Psoas muscle (tissue), 8 donors: ENCODE results near the gene FPR3. TPM values are rescaled to one million over a fixed set of nuclear protein-coding genes. Genes with fewer than 3 reads are reported as not detected.

Experiments
- ATAC-seq, 4 donors: fragments of 200-7000 bp; cut with Tn5 transposase; one replicate each; pipeline ENCODE4 v1.9.1; 2020; ENCODE audit warnings: moderate library complexity in 3 of 4, mild to moderate bottlenecking in 2 of 4
- DNase-seq, 2 donors: peaks; one replicate each; pipeline ENCODE4 v3.0.0-alpha.2; 2020
- H3K27ac ChIP-seq: fragments of 200-600 bp; one replicate; pipeline ENCODE4 v1.8.0; 2022
- H3K27me3 ChIP-seq, 3 donors: fragments of 200-600 bp in 1 of 3; one replicate each; pipeline versions ENCODE4 v1.6.1 to v1.8.0; 2013 to 2022; ENCODE audit warnings: low read length in 2 of 3, mild to moderate bottlenecking in 2 of 3, moderate library complexity in 1 of 3; ENCODE audit not compliant: insufficient read depth in 3 of 3
- H3K36me3 ChIP-seq, 2 donors: fragments of 200-600 bp in 1 of 2; one replicate each; pipeline versions ENCODE4 v1.6.1 to v1.8.0; 2013 to 2022; ENCODE audit warnings: low read depth in 1 of 2, mild to moderate bottlenecking in 1 of 2, moderate library complexity in 1 of 2; ENCODE audit not compliant: insufficient read depth in 1 of 2
- H3K4me1 ChIP-seq: fragments of 200-600 bp; one replicate; pipeline ENCODE4 v1.8.0; 2022
- H3K4me3 ChIP-seq: fragments of 200-600 bp; one replicate; pipeline ENCODE4 v1.8.0; 2022; ENCODE audit warnings: mild to moderate bottlenecking
- H3K9me3 ChIP-seq: fragments of 200-600 bp; one replicate; pipeline ENCODE4 v1.8.0; 2022
- WGBS, 3 donors: extraction: QIAGEN DNeasy Blood & Tissue Kit; methylation state at CpG; one replicate each; pipeline versions ENCODE4 v1.1.6 to v1.1.7; 2013; 5-methylcytosine and 5-hydroxymethylcytosine counted together
- intact Hi-C, 2 donors: fragments of 100-400 bp; cut with DNase I; formaldehyde crosslinking; loops; one replicate each; pipeline versions ENCODE4 v1.11.0 to v1.14.2; 2022
- polyA plus RNA-seq, 3 donors: library from polyadenylated mRNA; stranded (reverse); fragments of 200-250 nt; gene quantifications; one replicate each; pipeline ENCODE4 v1.2.3, GENCODE V29; 2013
- total RNA-seq, 4 donors: library from RNA; stranded (reverse); fragmentation: NEBNext Ultra II Directional in 2 of 4; extraction: Animal tissue kit (Norgen Biotek cat#: 25700) in 2 of 4; gene quantifications; one replicate each; pipeline versions ENCODE4 v1.2.1 to v1.2.4, GENCODE V29; 2021 to 2023
- TF ChIP-seq, protein P1 (sequence below): fragments of 200-600 bp; IDR thresholded peaks from one replicate; pipeline ENCODE4 v1.8.0; 2022; ENCODE audit warnings: antibody characterized with exemption
- donor health status: healthy with polysubstance abuse.
- donor health status: DM: no; HTN: no; CAD: no; lungs with moderate emphysema.
- donor health status: Bipolar disorder and iron deficiency.
- donor health status: healthy.
- donor health status: DM: yes; HTN: yes; CAD: no.
- donor health status: DM: no; HTN: no; CAD: no.
- donor health status: DM: no; HTN: no; CAD: no.
- donor health status: DM: yes; HTN: yes; CAD: no.

FPR3 gene
- total and polyA plus RNA-seq, 7 donors: 0.27 to 2.3 (median 1.2) TPM

DNA sequence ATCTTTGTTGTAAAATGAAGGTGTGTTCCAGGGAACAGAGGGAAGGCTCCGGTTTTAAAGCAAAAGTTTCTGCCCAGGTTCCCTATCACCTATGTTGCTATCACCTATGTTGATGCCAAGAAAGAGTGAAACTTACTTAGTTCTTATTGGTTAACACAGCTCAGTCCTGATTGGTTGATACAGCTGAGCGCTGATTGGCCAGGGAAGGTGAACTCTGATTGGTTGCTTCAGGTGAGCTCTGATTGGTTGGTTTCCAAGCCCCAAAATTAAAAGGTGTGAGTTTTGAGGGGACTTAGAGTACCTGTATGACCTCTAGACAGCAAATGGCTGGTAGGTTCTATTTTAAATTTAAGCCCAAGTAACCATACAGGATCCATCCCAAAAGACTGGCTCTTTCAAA lies 42.2 kb downstream of the FPR3 start:
- 93 to 97% (median 94%) methylated on average over 2 of the region's 2 CpGs for WGBS, 3 donors
- intact Hi-C loops: no loop called here
- TF ChIP-seq, protein P1, sequence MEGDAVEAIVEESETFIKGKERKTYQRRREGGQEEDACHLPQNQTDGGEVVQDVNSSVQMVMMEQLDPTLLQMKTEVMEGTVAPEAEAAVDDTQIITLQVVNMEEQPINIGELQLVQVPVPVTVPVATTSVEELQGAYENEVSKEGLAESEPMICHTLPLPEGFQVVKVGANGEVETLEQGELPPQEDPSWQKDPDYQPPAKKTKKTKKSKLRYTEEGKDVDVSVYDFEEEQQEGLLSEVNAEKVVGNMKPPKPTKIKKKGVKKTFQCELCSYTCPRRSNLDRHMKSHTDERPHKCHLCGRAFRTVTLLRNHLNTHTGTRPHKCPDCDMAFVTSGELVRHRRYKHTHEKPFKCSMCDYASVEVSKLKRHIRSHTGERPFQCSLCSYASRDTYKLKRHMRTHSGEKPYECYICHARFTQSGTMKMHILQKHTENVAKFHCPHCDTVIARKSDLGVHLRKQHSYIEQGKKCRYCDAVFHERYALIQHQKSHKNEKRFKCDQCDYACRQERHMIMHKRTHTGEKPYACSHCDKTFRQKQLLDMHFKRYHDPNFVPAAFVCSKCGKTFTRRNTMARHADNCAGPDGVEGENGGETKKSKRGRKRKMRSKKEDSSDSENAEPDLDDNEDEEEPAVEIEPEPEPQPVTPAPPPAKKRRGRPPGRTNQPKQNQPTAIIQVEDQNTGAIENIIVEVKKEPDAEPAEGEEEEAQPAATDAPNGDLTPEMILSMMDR: no peak
- ATAC-seq (no peak), DNase-seq (no peak)
- H3K36me3 ChIP-seq: no peaks in the 10 kb centered on the region
- H3K27me3 ChIP-seq: no peaks in the 10 kb centered on the region
- peaks cover 4% of the 10 kb centered on the region for H3K9me3 ChIP-seq
- no peak overlapping the region for H3K27ac ChIP-seq
- H3K4me1 ChIP-seq: no peaks in the 10 kb centered on the region
- H3K4me3 ChIP-seq: no peak overlapping the region

DNA sequence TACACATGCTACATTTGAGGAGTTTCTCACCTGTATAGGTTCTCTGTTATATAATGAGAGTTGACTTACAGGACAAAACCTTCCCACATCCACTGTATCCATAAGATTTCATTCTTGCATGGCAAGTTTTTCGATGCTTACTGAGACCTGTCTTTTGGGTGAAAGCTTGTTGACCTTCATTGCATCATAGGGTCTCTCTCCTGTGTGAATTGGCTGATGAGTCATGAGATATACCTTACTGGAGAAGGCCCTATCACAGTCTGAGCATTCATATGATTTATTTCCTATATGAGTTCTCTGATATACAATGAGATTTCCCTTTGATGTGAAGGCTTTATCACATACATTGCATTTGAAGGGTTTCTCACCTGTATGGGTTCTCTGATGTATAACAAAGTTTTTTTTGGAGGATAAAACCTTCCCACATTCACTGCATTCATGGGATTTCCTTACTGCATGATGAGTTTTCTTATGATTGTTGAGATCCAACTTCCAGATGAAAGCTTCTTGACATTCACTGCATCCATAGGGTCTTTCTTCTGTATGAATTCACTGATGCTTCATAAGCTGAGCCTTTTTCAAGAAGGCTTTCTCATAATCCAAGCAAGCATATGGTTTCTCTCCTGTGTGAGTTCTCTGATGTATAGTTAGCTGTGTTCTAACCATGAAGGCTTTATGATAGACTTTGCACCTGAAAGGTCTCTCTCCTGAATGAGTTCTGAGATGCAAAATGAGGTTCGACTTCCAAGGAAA lies 67.1 kb downstream of the FPR3 start:
- TF ChIP-seq, protein P1: no peak
- H3K27ac ChIP-seq: no peak overlapping the region
- intact Hi-C loops: no loop called here
- peaks cover 0 to 3% of the 10 kb centered on the region in 2 donors for H3K36me3 ChIP-seq
- DNase-seq (no peak), ATAC-seq (no peak)
- no peaks in the 10 kb centered on the region for H3K4me1 ChIP-seq
- H3K27me3 ChIP-seq: no peaks in the 10 kb centered on the region
- H3K9me3 ChIP-seq: peaks cover 96% of the 10 kb centered on the region
- no peak overlapping the region for H3K4me3 ChIP-seq
- WGBS, 3 donors: 97 to 99% (median 98%) methylated on average over 2 of the region's 2 CpGs

DNA sequence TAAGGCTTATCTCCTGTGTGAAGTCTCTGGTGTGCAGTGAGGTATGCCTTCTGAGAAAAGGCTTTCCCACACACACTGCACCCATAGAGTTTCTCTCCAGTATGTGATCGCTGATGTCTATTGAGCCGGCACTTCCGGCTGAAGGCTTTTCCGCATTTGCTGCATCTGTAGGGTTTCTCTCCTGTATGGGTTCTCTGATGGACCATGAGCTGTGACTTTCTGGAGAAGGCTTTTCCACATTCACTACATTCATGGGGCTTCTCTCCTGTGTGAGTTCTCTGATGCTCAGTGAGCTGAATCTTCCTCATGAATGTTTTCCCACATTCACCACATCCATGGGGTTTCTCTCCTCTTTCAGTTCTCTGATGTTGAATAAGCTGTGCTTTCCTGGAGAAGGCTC lies 78.1 kb downstream of the FPR3 start:
- no peaks in the 10 kb centered on the region for H3K4me1 ChIP-seq
- no peak overlapping the region for H3K27ac ChIP-seq
- no peak overlapping the region for H3K4me3 ChIP-seq
- H3K9me3 ChIP-seq: peaks cover 59% of the 10 kb centered on the region
- DNase-seq (no peak), ATAC-seq (no peak)
- intact Hi-C loops: no loop called here
- H3K27me3 ChIP-seq: no peaks in the 10 kb centered on the region
- TF ChIP-seq, protein P1: no peak
- WGBS, 3 donors: 98 to 99% (median 98%) methylated on average over 4 of the region's 4 CpGs
- H3K36me3 ChIP-seq: peaks cover 37 to 57% of the 10 kb centered on the region in 2 donors

Other genes with a start within 250 kb of the FPR3 start
- 1 to 10 TPM; 4.4 to 8.9 (median 6.7) TPM for gene ZNF175, start 223.9 kb upstream of the FPR3 start, total RNA-seq
- 1 to 10 TPM; 2.3 to 6.2 (median 3.0) TPM for gene ZNF175, start 223.9 kb upstream of the FPR3 start, polyA plus RNA-seq
- gene SIGLEC5, start 164.8 kb upstream of the FPR3 start, total RNA-seq: under 1 TPM in 2 of 4 donors, not detected in 2; 0.56 to 0.65 TPM
- gene SIGLEC5, start 164.8 kb upstream of the FPR3 start, polyA plus RNA-seq: under 1 TPM in 1 of 3 donors, not detected in 2; 0.01 TPM
- 1 to 10 TPM in 3 of 4 donors, under 1 TPM in 1; 0.93 to 1.9 (median 1.1) TPM for gene SIGLEC14, start 148.3 kb upstream of the FPR3 start, total RNA-seq
- gene SIGLEC14, start 148.3 kb upstream of the FPR3 start, polyA plus RNA-seq: under 1 TPM; 0.07 to 0.49 (median 0.10) TPM
- gene SPACA6, start 101.8 kb upstream of the FPR3 start, total RNA-seq: 1 to 10 TPM; 2.9 to 4.2 (median 3.5) TPM
- 1 to 10 TPM; 1.5 to 5.2 (median 2.1) TPM for gene SPACA6, start 101.8 kb upstream of the FPR3 start, polyA plus RNA-seq
- gene HAS1, start 71.2 kb upstream of the FPR3 start, total RNA-seq: under 1 TPM in 2 of 4 donors, not detected in 2; 0.32 to 0.46 TPM
- gene HAS1, start 71.2 kb upstream of the FPR3 start, polyA plus RNA-seq: under 1 TPM; 0.04 to 0.25 (median 0.04) TPM
- 1 to 10 TPM; 1.5 to 6.7 (median 3.5) TPM for gene FPR1, start 43.3 kb upstream of the FPR3 start, total RNA-seq
- gene FPR1, start 43.3 kb upstream of the FPR3 start, polyA plus RNA-seq: 1 to 10 TPM in 1 of 3 donors, under 1 TPM in 2; 0.45 to 2.1 (median 0.55) TPM
- gene FPR2, start 34.0 kb upstream of the FPR3 start, total RNA-seq: under 1 TPM; 0.30 to 0.98 (median 0.68) TPM
- gene FPR2, start 34.0 kb upstream of the FPR3 start, polyA plus RNA-seq: under 1 TPM; 0.06 to 0.21 (median 0.08) TPM
- 1 to 10 TPM; 3.9 to 9.1 (median 5.3) TPM for gene ZNF577, start 92.8 kb downstream of the FPR3 start, total RNA-seq
- 10 to 100 TPM in 1 of 3 donors, 1 to 10 TPM in 2; 3.1 to 10.4 (median 5.1) TPM for gene ZNF577, start 92.8 kb downstream of the FPR3 start, polyA plus RNA-seq
- 1 to 10 TPM; 4.2 to 6.0 (median 4.9) TPM for gene ZNF649, start 109.9 kb downstream of the FPR3 start, total RNA-seq
- gene ZNF649, start 109.9 kb downstream of the FPR3 start, polyA plus RNA-seq: 1 to 10 TPM; 2.9 to 6.0 (median 3.6) TPM
- gene ZNF613, start 132.3 kb downstream of the FPR3 start, total RNA-seq: 1 to 10 TPM; 1.7 to 3.6 (median 2.3) TPM
- 1 to 10 TPM; 1.7 to 4.5 (median 2.3) TPM for gene ZNF613, start 132.3 kb downstream of the FPR3 start, polyA plus RNA-seq
- gene ZNF350, start 191.7 kb downstream of the FPR3 start, total RNA-seq: 1 to 10 TPM; 2.9 to 7.2 (median 4.9) TPM
- gene ZNF350, start 191.7 kb downstream of the FPR3 start, polyA plus RNA-seq: 10 to 100 TPM in 1 of 3 donors, 1 to 10 TPM in 2; 3.5 to 12.7 (median 7.2) TPM
- gene ZNF615, start 213.1 kb downstream of the FPR3 start, total RNA-seq: 1 to 10 TPM; 4.5 to 7.4 (median 5.2) TPM
- 1 to 10 TPM; 1.5 to 8.2 (median 3.3) TPM for gene ZNF615, start 213.1 kb downstream of the FPR3 start, polyA plus RNA-seq
- gene ZNF614, start 233.2 kb downstream of the FPR3 start, total RNA-seq: 1 to 10 TPM; 3.8 to 6.2 (median 4.5) TPM
- gene ZNF614, start 233.2 kb downstream of the FPR3 start, polyA plus RNA-seq: 1 to 10 TPM; 3.3 to 7.7 (median 3.4) TPM